Measurements from ENCODE around the gene GPR84. TPM values are rescaled to one million over a fixed set of nuclear protein-coding genes. Genes with fewer than 3 reads are reported as not detected.

Gene GPR84
- total RNA-seq = under 0.01 TPM in 1 of 2 replicates, not detected in the other

GRCh38 chr12:54364413-54364812, at the start of gene GPR84:
Gene GPR84 (minus strand): TSS chr12:54364486. CDS start chr12:54363851, 635 bp downstream.

GRCh38 chr12:54384591-54385041, 20.3 kb upstream of the GPR84 start, which contains the start of gene ZNF385A:
Gene ZNF385A (minus strand): TSS chr12:54384733. CDS start chr12:54384514, 219 bp downstream.

GRCh38 chr12:54324617-54325441, 39.5 kb downstream of the GPR84 start, which contains the start of gene COPZ1:
Gene COPZ1 (plus strand): TSS chr12:54325131. CDS start chr12:54325164, 33 bp downstream.

Other genes starting within 250 kb of the GPR84 start
- gene SMUG1, start 175.5 kb downstream of the GPR84 start, total RNA-seq = 14.6 and 18.2 TPM in 2 replicates
- 25.4 and 27.4 TPM in 2 replicates for gene CBX5, start 84.4 kb downstream of the GPR84 start, total RNA-seq
- 570 and 594 TPM in 2 replicates for gene HNRNPA1, start 83.8 kb downstream of the GPR84 start, total RNA-seq
- gene NFE2, start 63.5 kb downstream of the GPR84 start, total RNA-seq = not detected in 2 replicates
- gene COPZ1, start 39.4 kb downstream of the GPR84 start, total RNA-seq = 94.7 and 96.9 TPM in 2 replicates
- 0.45 and 1.1 TPM in 2 replicates for gene ZNF385A, start 20.2 kb upstream of the GPR84 start, total RNA-seq
- 714 and 1,111 TPM in 2 replicates for gene ITGA5, start 54.8 kb upstream of the GPR84 start, total RNA-seq
- 1.7 TPM in 1 of 2 replicates, not detected in the other for gene GTSF1, start 109.1 kb upstream of the GPR84 start, total RNA-seq
- gene NCKAP1L, start 133.3 kb upstream of the GPR84 start, total RNA-seq = under 0.01 and 0.27 TPM in 2 replicates
- gene PDE1B, start 185.1 kb upstream of the GPR84 start, total RNA-seq = not detected in 2 replicates
- not detected in 2 replicates for gene PPP1R1A, start 224.2 kb upstream of the GPR84 start, total RNA-seq

Data from endothelial cell of coronary artery (primary cell).